Stimulated activated CD4-positive, alpha-beta T cell treated with anti-CD3 and anti-CD28 coated beads, Interleukin-2, amount 100 ng/mL, for 4 hours (primary cell): Measurements from ENCODE around the gene DKKL1.

ENCODE experiments used
- DNase-seq: peaks from one replicate; pipeline ENCODE4 v3.0.0-alpha.2; 2020; ENCODE audit warnings: low read depth

Gene DKKL1

DNA sequence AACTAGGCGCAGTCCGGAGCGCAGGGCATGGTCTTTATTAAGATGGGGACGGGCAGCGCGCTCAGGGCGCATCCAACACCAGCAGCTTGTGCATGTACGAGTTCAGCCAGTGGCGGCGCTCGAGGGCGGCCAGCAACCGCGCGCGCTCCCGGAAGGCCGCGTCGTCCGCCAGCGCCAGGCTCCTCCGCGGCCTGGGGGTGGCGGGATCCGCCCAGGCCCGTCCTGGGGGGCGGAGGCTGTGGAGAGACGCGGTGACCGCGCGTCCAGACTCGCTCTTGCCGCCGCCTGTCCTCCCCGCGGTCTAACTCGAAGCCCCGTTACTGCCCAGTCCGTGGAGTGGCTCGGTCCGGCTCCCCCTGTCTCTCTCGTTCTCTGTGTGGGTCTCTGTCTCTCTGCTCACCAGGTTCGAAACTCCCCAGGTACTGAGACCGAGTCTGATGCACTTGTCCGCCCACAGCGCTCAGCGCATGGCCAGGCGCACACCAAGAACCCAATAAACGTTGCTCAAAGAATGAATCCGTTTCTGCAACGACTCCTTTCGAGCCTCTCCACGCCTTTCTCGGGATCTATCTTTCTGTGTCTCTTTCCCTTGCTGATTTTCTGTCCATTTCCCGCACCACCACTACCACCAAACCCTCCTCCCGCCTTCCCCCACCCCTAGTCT lies 58.9 kb downstream of the DKKL1 start:
- DNase-seq, result no peak

DNA sequence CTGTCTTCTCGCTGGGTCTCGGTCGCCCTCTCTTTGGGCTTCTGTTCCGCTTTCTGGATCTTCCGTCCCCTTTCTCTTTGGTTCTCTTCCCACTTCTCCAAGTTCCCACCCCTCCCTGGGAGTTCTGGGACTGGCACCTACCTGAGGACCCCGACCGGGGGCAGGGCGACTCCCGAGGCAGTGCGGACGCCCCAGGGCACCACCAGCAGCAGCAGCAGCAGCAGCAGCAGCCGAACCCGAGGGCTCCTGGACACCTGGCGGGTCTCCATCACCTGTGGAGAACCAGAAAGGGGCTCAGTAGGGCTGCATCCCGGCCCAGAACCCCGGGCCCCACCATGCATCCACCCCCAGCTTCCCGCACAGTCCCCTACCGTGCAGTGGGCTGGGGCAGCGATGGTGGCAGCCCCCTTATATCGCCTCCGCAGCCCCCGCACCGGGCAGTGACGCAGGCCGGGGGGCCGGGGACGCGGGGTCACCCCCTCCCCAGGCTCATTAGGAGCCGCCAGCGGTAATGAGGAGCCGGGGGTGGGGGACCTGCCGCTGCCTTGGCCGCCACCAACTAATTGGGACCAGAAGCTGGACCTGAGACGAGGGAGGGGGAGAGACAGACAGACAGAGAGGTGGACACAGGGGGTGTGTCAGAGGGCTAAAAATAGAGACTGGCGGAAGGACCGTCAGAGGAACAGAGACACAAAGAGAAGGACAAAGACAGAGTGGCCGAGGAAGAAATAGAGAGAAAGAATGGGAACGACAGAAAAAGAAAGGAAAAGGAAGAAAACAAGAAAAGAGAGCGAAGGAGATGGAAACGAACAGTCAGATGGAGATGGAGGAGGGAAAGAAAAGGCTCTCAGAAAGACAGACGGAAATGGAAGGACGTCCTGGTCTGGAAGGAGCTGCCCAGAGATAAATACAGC lies 59.7 kb downstream of the DKKL1 start, which contains the start of gene PTH2:
Gene PTH2 (minus strand): TSS at position 371 of the 914 bp plus-strand sequence. CDS start 102 bp downstream, at position 269.
- no peak for DNase-seq

DNA sequence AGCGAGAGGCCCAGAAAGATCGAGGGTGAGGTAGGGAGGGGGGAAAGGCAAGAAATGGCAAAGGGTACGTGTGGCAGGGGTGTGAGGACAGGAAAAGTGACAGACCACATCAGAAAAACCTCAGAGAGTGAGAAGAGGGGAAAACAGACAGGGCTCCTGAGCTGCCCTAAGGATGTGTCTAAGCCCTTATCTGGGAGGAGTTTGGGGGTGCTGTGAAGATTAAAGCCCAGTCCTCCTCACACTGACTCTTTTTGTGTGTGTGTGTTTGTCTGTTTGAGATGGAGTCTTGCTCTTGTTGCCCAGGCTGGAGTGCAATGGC lies 60.3 kb downstream of the DKKL1 start:
- DNase-seq, result no peak
